ENCODE results near the gene EYS.

GRCh38 chr6:64083261-64083660 lies 1623.8 kb downstream of the EYS start:
- no peak for TF ChIP-seq CEBPB (IDR thresholded peaks at IDR 0.05; ENCODE audit: low read depth, low read length)
- TF ChIP-seq CTCF (IDR thresholded peaks at IDR 0.05; ENCODE audit: control extremely low read depth in 1 of 3, insufficient read depth in 1 of 3, low read depth in 1 of 3, low read length in 3 of 3), result no peak
- TF ChIP-seq SRF (IDR thresholded peaks at IDR 0.05; ENCODE audit: low read depth, low read length), result no peak
- no peak for TF ChIP-seq BRCA1 (IDR thresholded peaks at IDR 0.05; ENCODE audit: low read depth, low read length)
- TF ChIP-seq TAF1 (IDR thresholded peaks at IDR 0.05; ENCODE audit: low read depth, low read length), result no peak
- no peak for TF ChIP-seq POLR2AphosphoS5 (IDR thresholded peaks at IDR 0.05; ENCODE audit: low read depth, low read length)
- no peak for TF ChIP-seq EZH2 (IDR thresholded peaks at IDR 0.05; ENCODE audit: low read depth, low read length, severe bottlenecking)
- TF ChIP-seq TCF12 (IDR thresholded peaks at IDR 0.05; ENCODE audit: low read depth, low read length), result no peak

Data from H1 (cell line).